ENCODE data around the gene TMA7B.
"Not testable (repeated sequence)": the region's sequence is repeated elsewhere in the genome, so short reads cannot be mapped to it uniquely, and the experiment has no call there.

TMA7B gene

DNA sequence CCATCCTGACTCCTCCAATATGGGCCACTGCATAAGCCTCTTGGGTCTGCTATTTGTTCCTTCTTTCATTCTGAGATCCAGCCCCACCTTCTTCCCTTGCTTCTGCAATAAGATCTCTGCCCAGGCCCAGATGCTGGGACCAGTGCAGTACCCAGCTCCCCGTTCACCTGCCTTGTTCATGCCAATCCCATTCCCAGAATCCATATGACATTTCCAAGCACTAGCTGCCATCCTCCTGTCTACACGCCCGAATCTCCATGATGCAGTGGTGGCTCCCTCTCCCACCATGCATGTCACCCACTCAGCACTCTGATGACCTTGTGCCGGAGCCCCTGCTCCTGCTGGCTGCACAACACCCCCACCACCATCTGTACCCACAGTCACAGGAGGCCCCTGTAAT lies 23.1 kb downstream of the TMA7B start:
- DNase-seq (ENCODE audit: low spot score): no peak

DNA sequence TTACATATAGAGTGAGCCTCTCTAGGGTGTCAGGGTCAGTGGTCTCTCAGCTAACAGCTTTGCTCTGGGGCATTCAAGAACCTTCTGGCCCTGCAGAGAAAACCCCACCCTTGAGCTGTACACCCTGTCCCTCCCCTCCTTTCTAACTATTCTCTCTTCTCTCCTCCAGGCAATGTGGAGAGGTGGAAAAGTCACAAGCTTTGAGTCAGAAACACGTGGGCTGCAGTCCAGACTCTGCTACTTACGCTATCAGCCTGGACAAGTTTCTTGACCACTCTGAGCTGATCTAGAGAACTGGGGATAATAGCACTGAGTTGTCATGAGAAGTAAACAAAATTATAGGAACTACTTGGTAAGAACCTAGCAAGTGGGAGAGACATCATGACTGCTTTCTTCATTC lies 23.8 kb downstream of the TMA7B start:
- DNase-seq (ENCODE audit: low spot score): no peak

DNA sequence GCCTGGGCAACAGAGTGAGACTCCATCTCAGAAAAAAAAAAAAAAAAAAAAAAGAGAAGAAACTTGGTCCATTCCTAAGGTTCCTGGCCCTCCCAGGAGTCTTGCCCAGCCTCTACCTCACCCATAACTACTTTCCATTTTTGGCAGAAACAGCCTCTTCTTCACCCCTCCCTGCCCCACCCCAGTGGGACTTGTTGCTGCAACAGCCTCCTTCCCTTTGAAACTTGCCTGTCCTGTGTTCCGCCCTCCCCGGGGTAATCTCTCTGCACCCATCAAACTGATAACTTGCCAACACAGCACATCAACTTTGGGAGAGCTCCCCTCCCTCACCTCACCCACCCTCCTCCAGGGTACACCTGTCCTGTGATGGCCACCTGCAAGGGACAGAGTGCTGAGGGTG lies 24.5 kb downstream of the TMA7B start:
- DNase-seq (ENCODE audit: low spot score): peak; percentile 65

DNA sequence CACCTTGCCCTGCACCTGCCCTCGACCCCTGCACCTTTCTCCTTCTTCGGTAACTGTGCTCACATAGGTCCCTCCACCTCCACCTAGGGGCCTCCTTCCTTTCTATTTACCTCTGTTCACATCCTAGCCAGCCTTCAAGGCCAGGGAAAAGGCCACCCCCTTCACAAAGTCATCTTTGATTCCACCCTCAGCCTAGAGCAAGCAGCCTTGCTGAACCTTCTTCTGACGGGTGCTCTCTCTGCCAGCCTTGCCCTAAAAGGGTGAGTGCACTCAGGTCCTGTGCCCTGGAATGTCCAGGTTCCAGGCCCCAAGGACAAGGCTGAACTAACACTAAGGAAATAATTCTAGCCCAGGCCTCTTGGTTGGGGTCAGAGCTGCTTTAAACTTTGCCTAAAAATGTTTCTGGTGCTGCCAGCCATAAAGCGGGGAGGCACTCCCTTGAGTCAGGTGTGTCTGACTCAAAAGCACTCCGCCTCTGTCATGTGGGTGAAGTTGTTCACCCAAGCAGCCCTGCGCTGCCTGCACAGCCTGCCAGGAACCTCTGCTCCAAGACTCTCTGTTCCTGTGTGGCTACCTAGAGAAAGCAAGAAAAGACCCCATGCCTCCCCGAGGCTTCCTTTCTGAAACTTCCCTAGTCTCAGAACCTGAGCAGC lies 25.3 kb downstream of the TMA7B start:
- peak; percentile 55 for DNase-seq (ENCODE audit: low spot score)

DNA sequence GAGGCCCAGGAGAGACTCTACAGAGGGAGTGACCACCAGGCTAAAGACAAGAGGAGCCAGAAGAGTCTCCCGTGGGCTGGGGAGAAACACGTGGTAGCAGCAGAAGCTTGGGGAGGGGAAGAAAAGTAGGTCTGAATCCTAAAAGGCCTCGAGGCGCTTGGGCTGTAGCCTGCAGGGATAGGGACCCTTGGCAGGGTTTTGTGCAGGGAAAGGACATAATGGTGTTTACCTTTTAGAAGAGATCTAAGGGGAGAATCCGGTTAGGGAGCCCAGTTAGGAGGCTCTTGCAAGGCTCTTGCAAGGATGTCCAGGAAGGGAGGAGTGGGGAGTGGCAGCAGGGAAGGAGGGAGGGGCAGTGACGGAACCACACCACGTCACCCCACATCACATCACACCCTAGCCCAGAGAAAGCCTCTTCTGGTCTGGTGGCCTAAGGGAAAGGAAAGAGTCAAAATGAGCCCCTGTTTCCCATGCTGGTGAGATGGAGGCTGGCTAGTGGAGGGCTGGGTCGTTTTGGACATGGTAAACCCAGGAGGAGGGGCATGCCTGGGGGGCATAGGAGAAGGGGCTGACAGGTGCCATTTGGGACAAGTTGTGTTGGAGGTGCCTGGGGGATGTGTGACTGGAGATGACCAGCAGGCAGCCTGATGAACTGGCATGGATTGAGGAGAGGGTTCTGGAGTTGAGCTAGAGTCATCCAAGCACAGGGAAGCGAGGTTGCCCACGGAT lies 28.4 kb downstream of the TMA7B start:
- DNase-seq (ENCODE audit: low spot score): peak; percentile 70

DNA sequence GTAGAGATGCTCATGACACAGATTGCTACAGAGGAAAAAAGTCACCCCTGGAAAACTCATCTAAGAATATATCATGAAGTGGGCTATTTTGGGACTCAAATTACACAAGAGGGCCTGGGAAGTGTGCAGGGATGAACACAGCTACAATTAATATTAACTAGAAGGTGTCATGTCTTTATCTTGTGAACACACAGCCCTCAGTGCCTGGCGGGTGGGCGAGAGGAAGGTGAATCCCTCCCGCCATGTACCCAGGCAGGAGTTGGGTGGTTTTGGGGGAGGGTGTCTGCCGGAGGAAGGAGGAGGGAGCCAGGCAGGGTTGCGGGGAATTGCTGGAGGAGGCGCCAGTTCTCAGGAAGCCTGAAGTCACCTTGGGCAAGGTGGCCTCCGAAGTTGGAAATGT lies 29.4 kb downstream of the TMA7B start:
- DNase-seq (ENCODE audit: low spot score): no peak

DNA sequence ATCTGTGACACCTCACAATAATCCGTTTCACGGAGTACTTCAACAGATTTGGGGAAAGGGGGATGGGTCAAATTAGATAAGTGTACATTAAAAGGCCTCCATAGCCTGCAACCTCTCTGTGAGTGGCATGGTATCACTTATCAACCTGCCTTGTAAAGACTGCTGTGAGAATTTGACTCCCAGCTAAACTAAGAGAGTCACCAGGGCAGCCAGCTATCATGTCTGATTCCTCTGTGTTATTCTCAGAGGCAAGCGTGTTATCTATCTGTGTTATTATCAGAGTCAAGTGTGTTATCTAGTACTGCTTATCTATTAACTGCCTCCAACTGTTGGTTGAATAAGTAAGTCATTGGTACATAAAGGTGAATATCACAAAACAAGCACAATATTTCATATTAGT lies 30.5 kb downstream of the TMA7B start:
- peak; percentile 44 for DNase-seq (ENCODE audit: low spot score)

DNA sequence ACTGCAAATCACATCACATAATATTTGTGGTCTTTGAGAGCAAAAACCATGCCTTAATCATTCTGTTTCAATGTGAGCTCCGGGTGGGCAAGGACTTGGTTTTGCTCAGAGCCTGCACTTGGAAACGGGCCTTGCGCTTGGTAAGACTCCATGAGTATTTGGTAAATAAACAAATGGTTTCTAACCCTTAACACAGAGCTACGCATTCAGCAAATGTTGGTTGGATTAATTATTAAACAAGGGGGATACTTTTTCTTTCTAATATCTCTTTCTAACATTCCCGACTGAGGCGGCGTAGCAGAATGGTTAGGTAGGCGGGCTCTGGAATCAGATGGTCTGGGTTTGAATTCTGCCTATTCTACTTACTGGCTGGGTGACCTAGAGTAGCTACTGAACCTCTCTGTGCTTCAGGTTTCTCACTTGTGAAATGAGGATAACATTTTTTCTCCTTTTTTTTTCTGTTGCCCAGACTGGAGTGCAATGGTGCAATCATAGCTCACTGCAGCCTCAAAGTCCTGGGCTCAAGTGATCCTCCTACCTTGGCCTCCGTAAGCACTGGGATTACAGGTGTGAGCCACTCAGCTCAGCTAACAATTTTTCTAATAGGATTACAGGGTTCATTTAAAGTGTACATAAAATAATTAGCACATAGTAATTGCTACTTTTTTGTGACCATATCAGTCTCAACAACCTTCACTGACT lies 31.1 kb downstream of the TMA7B start:
- DNase-seq (ENCODE audit: low spot score): no peak

DNA sequence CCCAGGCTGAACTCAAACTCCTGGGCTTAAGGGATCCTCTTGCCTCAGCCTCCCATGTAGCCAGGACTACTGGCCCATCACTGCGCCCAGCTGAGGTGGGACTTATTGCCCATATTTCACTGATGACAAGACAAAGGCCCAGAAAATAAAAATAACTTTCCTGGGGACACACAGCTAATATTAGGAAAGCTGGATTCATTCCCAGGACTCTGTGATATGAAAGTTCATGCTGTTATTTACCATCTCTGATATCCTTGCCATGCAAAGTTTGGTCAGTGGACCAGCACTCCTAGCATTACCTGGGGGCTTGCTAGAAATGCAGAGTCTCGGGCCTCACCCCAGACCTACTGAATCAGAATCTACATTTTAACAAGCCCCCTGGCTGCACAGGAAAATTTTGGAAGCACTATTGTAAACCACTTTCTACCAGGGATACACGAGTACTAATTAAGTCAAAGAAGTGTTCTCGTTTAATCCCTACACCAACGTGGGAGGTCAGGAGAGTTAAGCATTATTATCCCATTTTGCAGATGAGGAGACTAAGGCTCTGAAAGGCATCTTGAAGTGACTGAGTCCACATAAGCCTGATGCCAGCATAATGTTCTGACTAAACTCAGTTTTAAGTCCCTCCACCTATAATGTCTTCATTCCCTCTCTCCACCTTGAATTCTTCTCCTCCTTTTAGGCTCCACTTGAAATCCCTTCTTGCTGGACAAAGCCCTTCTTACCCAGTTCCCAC lies 32.1 kb downstream of the TMA7B start:
- no peak for DNase-seq (ENCODE audit: low spot score)

DNA sequence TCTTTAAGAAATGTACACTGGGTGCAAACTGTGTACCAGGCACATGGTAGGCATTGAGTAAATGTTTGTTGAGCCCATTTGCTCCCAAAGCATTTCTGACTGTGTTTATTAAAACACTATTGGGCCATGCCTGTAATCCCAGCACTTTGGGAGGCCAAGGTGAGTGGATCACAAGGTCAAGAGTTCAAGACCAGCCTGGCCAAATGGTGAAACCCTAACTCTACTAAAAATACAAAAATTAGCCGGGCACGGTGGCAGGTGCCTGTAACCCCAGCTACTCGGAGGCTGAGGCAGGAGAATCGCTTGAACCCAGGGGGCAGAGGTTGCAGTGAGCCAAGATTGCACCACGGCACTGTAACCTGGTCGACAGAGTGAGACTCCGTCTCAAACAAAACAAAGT lies 32.7 kb downstream of the TMA7B start:
- not testable (repeated sequence) for DNase-seq (ENCODE audit: low spot score)

DNA sequence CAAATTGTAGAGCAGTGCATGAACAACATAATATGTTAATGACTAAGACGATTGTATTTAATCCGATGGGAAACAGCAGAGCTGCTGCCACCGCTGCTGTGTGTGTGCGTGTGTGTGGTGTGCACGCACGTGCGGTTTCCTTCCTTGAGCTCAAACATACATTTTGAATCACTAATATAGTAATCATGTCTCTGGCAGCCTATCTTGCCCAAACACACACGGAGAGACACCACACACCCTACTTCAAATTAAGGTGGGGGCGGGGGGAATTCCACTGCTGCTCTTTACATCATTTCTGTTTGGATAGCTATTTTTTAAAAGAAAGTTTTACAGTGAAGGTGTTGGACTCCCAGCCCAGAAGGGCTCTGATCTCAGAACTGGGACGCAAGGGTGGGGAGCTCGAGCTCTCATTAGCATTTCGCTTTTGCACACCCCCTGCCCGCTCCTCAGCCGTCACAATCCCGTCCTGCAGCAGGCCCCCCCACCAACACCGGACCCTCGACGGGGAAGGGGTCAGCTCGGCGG lies 33.9 kb downstream of the TMA7B start:
- DNase-seq (ENCODE audit: low spot score): peak; percentile 82

DNA sequence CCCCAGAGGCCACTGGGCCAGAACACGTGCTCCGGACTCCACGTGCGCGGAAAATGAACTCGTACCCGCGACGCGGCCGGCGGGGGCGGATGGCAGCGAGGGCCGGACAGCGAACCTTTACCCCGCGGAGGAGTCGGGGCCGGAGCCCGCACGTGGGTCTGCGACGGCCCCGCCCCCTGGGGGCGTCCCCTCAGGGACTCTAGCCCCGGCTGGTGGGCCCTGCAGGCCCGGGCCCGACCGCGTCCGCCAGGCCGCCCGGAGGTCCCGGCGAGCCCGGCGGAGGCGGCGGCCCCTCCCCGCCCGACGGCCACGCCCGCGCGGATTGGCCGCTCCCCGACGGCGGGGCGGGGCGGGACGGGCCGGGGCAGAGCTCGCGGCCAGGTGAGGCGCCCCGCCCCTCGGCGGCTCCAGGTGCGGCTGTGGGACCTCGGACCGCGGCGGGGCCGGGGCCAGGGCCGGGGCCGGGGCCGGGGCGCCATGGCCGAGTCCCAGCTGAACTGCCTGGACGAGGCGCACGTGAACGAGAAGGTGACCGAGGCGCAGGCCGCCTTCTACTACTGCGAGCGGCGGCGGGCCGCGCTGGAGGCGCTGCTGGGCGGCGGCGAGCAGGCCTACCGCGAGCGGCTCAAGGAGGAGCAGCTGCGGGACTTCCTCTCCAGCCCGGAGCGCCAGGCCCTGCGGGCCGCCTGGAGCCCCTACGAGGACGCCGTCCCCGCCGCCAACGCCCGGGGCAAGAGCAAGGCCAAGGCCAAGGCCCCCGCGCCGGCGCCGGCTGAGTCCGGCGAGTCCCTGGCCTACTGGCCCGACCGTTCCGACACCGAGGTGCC lies 34.6 kb downstream of the TMA7B start, which contains the start of gene FAM83F:
FAM83F (plus strand) TSS at position 389 of the 827 bp plus-strand sequence; CDS start at position 478, 89 bp downstream.
- DNase-seq (ENCODE audit: low spot score): peak; percentile 82

DNA sequence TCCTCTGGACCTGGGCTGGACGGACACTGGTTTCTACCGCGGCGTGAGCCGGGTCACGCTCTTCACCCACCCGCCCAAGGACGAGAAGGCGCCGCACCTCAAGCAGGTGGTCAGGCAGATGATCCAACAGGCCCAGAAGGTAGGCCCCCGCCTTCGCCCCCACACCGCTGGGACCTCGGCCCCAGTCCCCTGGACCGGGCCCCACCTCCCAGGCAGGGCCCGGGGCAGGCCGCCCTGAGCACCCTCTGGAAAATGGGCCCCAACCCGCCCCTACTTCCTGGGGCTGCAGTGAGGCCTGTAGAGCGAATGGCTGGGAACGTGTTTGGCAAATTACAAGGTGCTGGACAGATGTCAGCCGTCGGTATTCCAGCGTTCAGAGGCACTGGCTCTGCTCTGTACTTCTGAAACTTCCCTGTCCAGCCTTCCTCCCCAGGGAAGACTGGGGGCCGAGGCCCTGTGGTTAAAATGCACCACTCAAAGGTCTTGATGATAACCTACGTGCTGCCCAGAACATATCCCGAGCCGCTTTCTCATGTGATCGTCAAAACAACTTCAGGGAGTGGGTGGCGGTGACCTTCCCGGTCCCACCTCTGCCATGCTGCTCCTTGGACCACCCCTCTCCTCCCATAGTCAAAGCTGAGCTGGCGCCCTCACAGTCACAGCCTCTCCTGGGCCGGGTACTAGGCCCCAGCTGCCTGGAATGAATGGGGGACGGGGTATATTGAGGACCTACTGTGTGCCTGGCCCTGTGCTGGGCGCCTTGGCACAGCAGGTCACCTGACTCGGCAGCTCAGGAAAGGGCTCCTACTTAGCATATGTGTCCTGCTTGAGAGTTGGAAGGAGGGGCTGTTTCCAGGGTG lies 35.4 kb downstream of the TMA7B start:
- peak; percentile 48 for DNase-seq (ENCODE audit: low spot score)

DNA sequence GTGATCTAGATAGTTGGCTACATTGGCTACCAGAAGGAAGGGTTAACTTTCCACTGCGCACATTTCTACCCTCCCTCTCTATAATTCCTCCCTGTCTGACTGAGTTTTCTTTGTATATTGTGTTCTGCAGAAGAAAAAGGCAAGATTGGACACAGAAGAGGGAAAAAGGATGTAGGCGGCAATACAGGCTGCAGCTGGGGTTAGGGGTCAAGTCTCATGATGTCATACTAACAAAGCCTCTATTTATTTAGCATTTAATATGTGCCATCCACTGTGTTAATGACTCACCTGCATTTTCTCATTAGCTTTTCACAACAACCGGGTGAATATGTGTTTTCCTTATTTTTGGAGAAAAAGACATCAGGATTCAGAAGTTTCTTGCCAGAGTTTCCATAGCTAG lies 36.5 kb downstream of the TMA7B start:
- no peak for DNase-seq (ENCODE audit: low spot score)

DNA sequence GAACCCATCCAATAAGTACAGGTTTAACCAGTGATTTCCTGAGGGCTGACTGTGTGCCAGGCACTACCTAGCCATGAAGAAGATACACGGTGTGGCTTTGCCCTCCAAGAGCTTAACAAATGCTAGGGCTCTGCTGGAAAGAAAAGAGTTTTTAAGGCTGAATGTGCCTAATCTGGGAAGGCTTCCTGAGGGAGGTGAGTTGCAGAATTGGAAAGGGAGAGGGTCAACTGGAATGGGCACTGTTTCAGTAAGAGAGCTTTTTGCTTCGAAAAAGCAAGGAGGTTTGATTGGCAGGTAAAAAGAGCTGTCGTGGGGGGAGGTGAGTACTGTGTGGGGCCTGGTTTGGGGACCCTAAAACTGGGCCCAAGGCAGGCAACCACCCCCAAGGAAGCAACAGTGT lies 37.2 kb downstream of the TMA7B start:
- no peak for DNase-seq (ENCODE audit: low spot score)

DNA sequence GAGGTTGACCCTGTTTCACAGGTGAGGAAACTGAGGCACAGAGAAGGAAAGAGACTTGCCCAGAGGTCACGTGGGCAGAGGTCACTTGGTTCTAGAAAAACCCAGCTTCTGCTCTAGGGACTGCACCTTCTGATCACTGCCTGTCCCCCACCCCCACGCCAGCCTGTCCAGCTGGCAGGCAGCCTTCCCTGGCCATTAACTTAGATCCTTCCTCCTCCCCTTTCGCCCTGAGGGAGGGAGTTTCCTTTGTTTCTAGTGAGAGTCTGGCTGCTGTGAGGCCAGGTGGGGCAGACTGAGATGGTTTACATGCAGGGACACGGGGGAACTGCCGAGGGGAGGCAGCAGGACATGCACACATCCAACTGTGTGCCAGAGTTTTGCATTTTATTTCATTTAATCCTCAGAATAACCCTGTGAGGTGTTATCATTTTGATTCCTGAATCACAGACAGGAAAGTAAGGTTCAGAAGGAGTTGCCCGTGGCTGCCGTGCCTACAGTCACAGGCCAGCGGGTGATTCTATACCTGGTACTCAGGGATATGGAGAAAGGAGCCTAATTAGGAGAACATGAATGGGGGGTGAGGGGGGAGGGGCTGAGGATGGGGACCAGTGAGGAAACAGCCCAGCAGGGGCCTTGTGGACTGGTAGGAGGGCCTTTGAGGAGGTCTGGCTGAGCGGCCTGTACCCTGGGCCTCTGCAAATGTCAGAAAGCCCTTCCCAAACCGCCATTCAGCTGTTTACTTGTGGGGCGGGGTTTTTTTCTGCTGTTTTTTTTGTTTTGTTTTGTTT lies 37.9 kb downstream of the TMA7B start:
- no peak for DNase-seq (ENCODE audit: low spot score)

DNA sequence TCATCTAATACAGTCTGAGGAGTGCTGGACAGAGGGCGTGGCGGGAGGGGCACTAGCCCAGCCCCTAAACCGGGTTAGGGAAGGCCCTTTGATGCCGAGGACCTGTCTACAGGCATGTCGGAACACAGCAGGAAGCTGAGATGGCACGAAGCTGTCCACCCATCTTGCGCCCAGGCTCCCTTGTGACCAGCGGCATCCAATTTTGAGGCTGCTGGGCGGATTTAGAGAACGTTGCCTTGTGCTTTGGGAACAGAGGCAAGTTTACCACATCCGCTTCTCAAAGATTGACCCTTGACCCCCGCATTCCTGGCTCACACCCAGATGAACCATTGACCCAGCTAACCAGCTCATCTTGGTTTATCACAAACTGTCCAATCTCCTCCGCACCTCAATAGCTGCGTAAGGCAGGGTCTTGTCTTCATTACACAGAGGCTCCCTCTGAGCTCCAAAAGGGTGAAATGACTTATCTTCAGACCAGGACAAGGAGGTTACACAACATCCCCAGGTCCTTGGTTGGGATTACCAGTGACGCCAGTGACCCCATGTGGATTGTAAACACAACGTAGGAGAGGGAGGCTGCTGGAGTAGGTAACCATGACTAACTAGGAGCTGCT lies 39.1 kb downstream of the TMA7B start:
- peak; percentile 37 for DNase-seq (ENCODE audit: low spot score)

DNA sequence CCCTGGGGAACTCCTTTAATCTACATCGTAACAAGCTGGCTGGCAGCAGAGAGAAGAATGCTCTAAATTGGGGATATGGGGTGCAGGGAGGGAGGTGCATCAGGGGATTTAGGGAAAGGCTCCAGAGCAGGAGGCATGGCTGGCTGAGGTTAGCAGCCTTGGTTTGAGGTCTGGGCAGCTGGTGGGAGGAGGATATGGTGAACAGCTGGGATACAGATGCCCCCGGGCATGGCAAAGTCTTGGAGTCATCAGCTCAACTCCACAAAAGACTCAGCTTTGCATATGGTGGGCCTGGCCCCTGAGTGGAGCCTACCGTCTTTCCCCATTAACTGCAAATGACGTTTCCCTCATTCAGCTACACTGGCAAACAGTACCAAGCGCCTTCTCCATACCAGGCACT lies 40.0 kb downstream of the TMA7B start:
- no peak for DNase-seq (ENCODE audit: low spot score)

DNA sequence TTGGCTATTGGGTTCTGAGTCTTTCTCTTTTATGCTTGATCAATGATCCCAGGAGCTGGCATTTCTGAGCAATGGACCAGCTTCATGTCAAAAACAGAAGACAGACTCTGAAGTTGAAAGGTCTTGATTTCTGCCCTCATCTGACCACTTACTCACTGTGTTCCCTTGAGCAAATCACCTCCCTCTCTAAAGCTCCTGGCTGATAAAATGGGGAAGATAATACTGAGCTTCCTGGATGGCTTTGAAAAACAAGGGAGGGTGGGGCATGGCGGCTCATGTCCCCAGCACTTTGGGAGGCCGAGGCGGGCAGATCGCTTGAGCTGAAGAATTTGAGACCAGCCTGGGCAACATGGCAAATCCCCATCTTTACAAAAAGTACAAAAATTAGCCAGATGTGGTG lies 40.9 kb downstream of the TMA7B start:
- DNase-seq (ENCODE audit: low spot score): no peak

Data from hematopoietic multipotent progenitor cell treated with erythropoietin and hydrocortisone succinate and interleukin-3 and kit ligand, for 17 days (in vitro differentiated cells).